ENCODE measurements around the gene GPC6.
A peak's percentile ranks its signal among the peaks of the same experiment; 100 is the strongest.

GPC6 gene

DNA sequence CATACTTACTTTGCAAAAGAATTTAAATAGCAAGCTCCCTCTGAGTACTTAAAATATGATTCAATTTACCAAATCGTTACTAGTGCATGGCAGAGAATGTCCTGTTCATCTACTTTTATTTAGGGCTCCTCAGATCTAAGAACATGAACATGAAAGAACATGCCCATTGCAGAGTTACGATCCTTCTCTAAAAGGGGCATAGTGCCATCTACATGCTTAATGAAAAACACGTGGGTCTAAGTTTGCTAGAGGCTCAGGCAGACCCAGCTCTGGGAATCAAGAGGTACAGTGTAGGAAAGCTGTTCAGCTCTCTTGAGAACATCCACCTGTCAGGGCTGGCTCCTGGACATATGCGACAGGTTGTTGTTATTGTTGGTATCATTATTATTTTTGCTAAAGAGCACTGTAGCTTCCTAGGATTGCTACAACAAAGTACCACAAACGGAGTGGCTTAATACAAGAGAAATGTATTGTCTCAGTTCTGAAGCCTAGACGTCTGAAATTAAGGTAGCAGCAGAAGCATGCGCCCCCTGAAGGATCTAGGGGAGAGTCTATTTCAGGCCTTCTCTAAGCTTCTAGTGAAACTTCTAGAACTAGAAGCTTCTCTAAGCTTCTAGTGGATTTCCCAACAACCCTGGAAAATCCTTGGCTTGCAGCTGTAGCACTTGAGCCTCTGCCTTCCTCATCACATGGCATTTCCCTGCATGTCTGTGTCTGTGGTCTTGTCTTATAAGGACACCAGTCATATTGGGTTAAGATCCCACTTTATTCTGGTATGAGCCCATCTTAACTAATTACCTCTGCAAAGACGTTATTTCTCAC, 1119.0 kb downstream of the GPC6 start:
- Histone ChIP-seq H3K4me3 (ENCODE audit: low read length, poor library complexity, severe bottlenecking) (no peak overlapping the region), H3K9me3 (ENCODE audit: insufficient read depth, low read depth, low read length) (no peaks in the 10 kb centered on the region), H2AFZ (ENCODE audit: low read length) (no peak overlapping the region), H3K4me2 (ENCODE audit: low read depth, low read length, poor library complexity, severe bottlenecking) (no peak overlapping the region), H3K9ac (ENCODE audit: low read depth, low read length, poor library complexity, severe bottlenecking) (no peak overlapping the region), H3K9me2 (replicated peaks; ENCODE audit: low read depth, low read length) (no peaks in the 10 kb centered on the region), H3K36me3 (ENCODE audit: insufficient read depth, low read length) (no peaks in the 10 kb centered on the region), H3K79me2 (ENCODE audit: insufficient read depth, low read length) (no peaks in the 10 kb centered on the region), H3K4me1 (ENCODE audit: insufficient read depth, low read length, poor library complexity, severe bottlenecking) (no peaks in the 10 kb centered on the region), H4K20me1 (ENCODE audit: insufficient read depth, low read length, poor library complexity, severe bottlenecking) (no peaks in the 10 kb centered on the region), H3K27me3 (ENCODE audit: insufficient read depth, low read length, poor library complexity, severe bottlenecking) (peaks cover 6% of the 10 kb centered on the region), H3F3A (ENCODE audit: low read depth) (no peaks in the 10 kb centered on the region)
- TF ChIP-seq EZH2phosphoT487 (IDR thresholded peaks at IDR 0.05; ENCODE audit: borderline replicate concordance), result no peak
- TF ChIP-seq, protein P1, sequence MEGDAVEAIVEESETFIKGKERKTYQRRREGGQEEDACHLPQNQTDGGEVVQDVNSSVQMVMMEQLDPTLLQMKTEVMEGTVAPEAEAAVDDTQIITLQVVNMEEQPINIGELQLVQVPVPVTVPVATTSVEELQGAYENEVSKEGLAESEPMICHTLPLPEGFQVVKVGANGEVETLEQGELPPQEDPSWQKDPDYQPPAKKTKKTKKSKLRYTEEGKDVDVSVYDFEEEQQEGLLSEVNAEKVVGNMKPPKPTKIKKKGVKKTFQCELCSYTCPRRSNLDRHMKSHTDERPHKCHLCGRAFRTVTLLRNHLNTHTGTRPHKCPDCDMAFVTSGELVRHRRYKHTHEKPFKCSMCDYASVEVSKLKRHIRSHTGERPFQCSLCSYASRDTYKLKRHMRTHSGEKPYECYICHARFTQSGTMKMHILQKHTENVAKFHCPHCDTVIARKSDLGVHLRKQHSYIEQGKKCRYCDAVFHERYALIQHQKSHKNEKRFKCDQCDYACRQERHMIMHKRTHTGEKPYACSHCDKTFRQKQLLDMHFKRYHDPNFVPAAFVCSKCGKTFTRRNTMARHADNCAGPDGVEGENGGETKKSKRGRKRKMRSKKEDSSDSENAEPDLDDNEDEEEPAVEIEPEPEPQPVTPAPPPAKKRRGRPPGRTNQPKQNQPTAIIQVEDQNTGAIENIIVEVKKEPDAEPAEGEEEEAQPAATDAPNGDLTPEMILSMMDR (conservative IDR thresholded peaks at IDR 0.05; ENCODE audit: low read length), result peak; percentile 34

DNA sequence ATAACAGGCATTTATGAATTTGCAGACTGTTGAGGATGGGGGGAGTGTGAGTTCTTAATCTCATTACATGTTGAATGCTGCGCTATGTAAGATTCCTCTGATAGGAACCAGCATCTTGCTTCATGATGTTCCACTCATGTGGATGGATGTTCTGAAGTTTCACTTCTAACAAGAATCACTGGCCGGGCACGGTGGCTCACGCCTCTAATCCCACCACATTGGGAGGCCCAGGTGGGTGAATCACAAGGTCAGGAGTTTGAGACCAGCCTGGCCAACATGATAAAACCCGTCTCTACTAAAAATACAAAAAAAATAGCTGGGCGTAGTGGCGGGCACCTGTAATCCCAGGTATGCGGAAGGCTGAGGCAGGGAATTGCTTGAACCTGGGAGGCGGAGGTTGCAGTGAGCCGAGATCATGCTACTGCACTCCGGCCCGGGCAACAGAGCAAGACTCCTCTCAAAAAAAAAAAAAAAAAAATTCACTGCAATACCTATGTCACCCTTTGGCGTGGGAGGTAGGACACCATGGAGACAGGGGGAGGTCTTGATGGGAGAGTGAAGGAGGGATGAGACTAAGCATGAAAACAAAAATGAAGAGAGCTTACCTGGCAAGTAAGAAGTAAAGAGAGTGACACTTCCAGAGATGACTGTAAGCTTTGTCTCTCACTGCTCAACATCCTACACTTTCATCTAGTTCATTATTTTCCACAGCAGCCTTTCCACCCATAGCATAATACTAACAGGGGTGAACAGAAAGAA, 1119.8 kb downstream of the GPC6 start:
- Histone ChIP-seq H3K36me3 (ENCODE audit: insufficient read depth, low read length) (no peaks in the 10 kb centered on the region), H3K9me2 (replicated peaks; ENCODE audit: low read depth, low read length) (no peaks in the 10 kb centered on the region), H3F3A (ENCODE audit: low read depth) (no peaks in the 10 kb centered on the region), H3K4me1 (ENCODE audit: insufficient read depth, low read length, poor library complexity, severe bottlenecking) (no peaks in the 10 kb centered on the region), H3K27me3 (ENCODE audit: insufficient read depth, low read length, poor library complexity, severe bottlenecking) (peaks cover 6% of the 10 kb centered on the region), H2AFZ (ENCODE audit: low read length) (no peak overlapping the region), H3K79me2 (ENCODE audit: insufficient read depth, low read length) (no peaks in the 10 kb centered on the region), H3K9ac (ENCODE audit: low read depth, low read length, poor library complexity, severe bottlenecking) (no peak overlapping the region), H3K4me2 (ENCODE audit: low read depth, low read length, poor library complexity, severe bottlenecking) (no peak overlapping the region), H4K20me1 (ENCODE audit: insufficient read depth, low read length, poor library complexity, severe bottlenecking) (no peaks in the 10 kb centered on the region), H3K9me3 (ENCODE audit: insufficient read depth, low read depth, low read length) (no peaks in the 10 kb centered on the region), H3K4me3 (ENCODE audit: low read length, poor library complexity, severe bottlenecking) (no peak overlapping the region)
- no peak for TF ChIP-seq EZH2phosphoT487 (IDR thresholded peaks at IDR 0.05; ENCODE audit: borderline replicate concordance)
- TF ChIP-seq, protein P1 (conservative IDR thresholded peaks at IDR 0.05; ENCODE audit: low read length), result no peak

DNA sequence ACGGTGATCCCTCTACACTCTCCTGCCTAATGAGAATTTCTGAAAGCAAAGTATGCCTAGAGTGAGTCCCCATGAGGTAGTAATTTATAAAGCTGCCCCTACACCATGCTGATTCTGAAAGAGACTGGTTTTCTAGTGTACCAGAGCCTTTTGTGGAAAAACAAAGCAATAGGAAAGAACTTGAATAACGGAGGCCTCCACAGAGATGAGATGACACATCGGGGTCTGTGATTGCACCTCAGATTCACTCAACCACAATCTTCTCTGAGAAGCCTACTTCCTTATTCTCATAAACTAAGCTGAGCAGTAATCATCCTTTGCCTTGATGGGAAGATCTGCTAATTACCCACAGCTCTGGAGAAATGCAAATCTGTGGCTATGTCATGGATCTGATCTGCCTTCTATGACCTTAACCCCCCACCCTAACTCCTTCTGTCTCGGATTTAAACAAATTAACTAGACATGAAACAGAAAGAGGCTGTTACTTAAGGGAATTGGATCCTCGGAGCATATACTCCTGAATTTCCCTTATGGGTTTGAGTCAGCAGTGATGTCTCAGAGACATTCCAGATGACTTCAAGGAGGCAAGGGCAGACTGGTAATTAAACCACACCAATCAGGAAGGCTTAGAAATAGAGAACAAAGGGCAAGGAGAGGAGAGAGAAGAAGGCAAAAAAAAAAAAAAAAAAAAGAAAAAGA, 1124.8 kb downstream of the GPC6 start:
- Histone ChIP-seq H3K4me2 (ENCODE audit: low read depth, low read length, poor library complexity, severe bottlenecking) (no peak overlapping the region), H3K79me2 (ENCODE audit: insufficient read depth, low read length) (no peaks in the 10 kb centered on the region), H2AFZ (ENCODE audit: low read length) (no peak overlapping the region)

More for the DNA sequence above, 1124.8 kb downstream of the GPC6 start:
- no peaks in the 10 kb centered on the region for H3K36me3 ChIP-seq (ENCODE audit: insufficient read depth, low read length)
- H3K9me2 ChIP-seq (replicated peaks; ENCODE audit: low read depth, low read length), result no peaks in the 10 kb centered on the region
- no peak for TF ChIP-seq EZH2phosphoT487 (IDR thresholded peaks at IDR 0.05; ENCODE audit: borderline replicate concordance)
- TF ChIP-seq, protein P1 (conservative IDR thresholded peaks at IDR 0.05; ENCODE audit: low read length), result no peak
- peaks cover 6% of the 10 kb centered on the region for H3K27me3 ChIP-seq (ENCODE audit: insufficient read depth, low read length, poor library complexity, severe bottlenecking)
- H3K4me3 ChIP-seq (ENCODE audit: low read length, poor library complexity, severe bottlenecking), result no peak overlapping the region
- H3K9ac ChIP-seq (ENCODE audit: low read depth, low read length, poor library complexity, severe bottlenecking), result no peak overlapping the region
- no peaks in the 10 kb centered on the region for H3K4me1 ChIP-seq (ENCODE audit: insufficient read depth, low read length, poor library complexity, severe bottlenecking)
- H3F3A ChIP-seq (ENCODE audit: low read depth), result no peaks in the 10 kb centered on the region
- no peaks in the 10 kb centered on the region for H4K20me1 ChIP-seq (ENCODE audit: insufficient read depth, low read length, poor library complexity, severe bottlenecking)
- no peaks in the 10 kb centered on the region for H3K9me3 ChIP-seq (ENCODE audit: insufficient read depth, low read depth, low read length)
